Lower leg skin (tissue), 3 donors: Measurements from ENCODE around the gene IRAK1BP1.

Experiments used
- CTCF ChIP-seq, 3 donors: fragments of 450-650 bp; IDR thresholded peaks; one replicate each; pipeline ENCODE4 v1.5.1; 2016; ENCODE audit warnings: antibody characterized with exemption in 3 of 3, mild to moderate bottlenecking in 3 of 3, moderate library complexity in 2 of 3
- POLR2A ChIP-seq, 2 donors: fragments of 450-650 bp; IDR thresholded peaks; one replicate each; pipeline ENCODE4 v1.6.1; 2016 to 2017; ENCODE audit warnings: antibody characterized with exemption in 2 of 2, mild to moderate bottlenecking in 1 of 2, moderate library complexity in 1 of 2

- no peak for TF ChIP-seq CTCF (IDR thresholded peaks at IDR 0.05)
- TF ChIP-seq POLR2A (IDR thresholded peaks at IDR 0.05) = no peak
Observed at GRCh38 chr6:78917788-78918187, 50.4 kb downstream of the IRAK1BP1 start.
